ENCODE measurements around the gene TXNDC8. TPM values are rescaled to one million over a fixed set of nuclear protein-coding genes. Genes with fewer than 3 reads are reported as not detected.

Gene TXNDC8
- total and polyA plus RNA-seq, 2 of the 13 experiments (the other 11 are each of a cell fraction or from before 2014, with no cell fraction given) = not detected

GRCh38 chr9:110370315-110370714 lies 32.7 kb upstream of the TXNDC8 start:
- POLR2A ChIA-PET = no interaction called here
- Histone ChIP-seq H4K20me1 (ENCODE audit: insufficient read depth, low read length) (no peaks in the 10 kb centered on the region), H3K4me1 (ENCODE audit: insufficient read depth, low read length) (no peaks in the 10 kb centered on the region), H3K9me3 (ENCODE audit: low read length) (no peaks in the 10 kb centered on the region), H3K4me3 (replicated peaks in 1 of 3; ENCODE audit: insufficient read depth in 1 of 3, low read depth in 2 of 3, low read length in 3 of 3) (no peak overlapping the region), H3K4me2 (ENCODE audit: low read depth, low read length) (no peak overlapping the region), H3K79me2 (ENCODE audit: insufficient read depth, low read length) (no peaks in the 10 kb centered on the region), H2AFZ (ENCODE audit: low read length) (no peak overlapping the region), H3K27ac (ENCODE audit: extremely low read length, insufficient read depth, low read length) (no peak overlapping the region), H3K9ac (ENCODE audit: insufficient read depth, low read depth, low read length) (no peak overlapping the region), H3K36me3 (replicated peaks in 1 of 2; ENCODE audit: control insufficient read depth in 1 of 2, insufficient read depth in 2 of 2, low read length in 2 of 2) (no peaks in the 10 kb centered on the region), H3K27me3 (ENCODE audit: control insufficient read depth in 1 of 2, insufficient read depth in 2 of 2, low read length in 2 of 2) (0 out of 5 replicates have a peak, but pooled peaks cover 0 to 2% of the 10 kb centered on the region in 2 experiments)
- FAIRE-seq = no peak
- no peak for ATAC-seq
- DNase-seq (ENCODE audit: low spot score) = no peak
- no peak for TF ChIP-seq PCBP1 (IDR thresholded peaks at IDR 0.05; ENCODE audit: borderline replicate concordance, low read depth, low read length)
- TF ChIP-seq ZHX1 (CRISPR knock-in tag; IDR thresholded peaks at IDR 0.05; ENCODE audit: low read depth) = no peak
- TF ChIP-seq ZNF30 (CRISPR knock-in tag; IDR thresholded peaks at IDR 0.05) = no peak
- no peak for TF ChIP-seq NR0B2 (CRISPR knock-in tag; IDR thresholded peaks at IDR 0.05)
- TF ChIP-seq ZNF317 (CRISPR knock-in tag; IDR thresholded peaks at IDR 0.05) = no peak
- no peak for TF ChIP-seq ZNF792 (CRISPR knock-in tag; IDR thresholded peaks at IDR 0.05)
- no peak for TF ChIP-seq E2F1 (CRISPR knock-in tag; IDR thresholded peaks at IDR 0.05)
- TF ChIP-seq TBL1XR1 (IDR thresholded peaks at IDR 0.05; ENCODE audit: borderline replicate concordance, low read length, partially characterized antibody) = no peak
- TF ChIP-seq KLF16 (CRISPR knock-in tag; IDR thresholded peaks at IDR 0.05) = no peak
- TF ChIP-seq RFX3 (CRISPR knock-in tag; IDR thresholded peaks at IDR 0.05) = no peak
- WGBS (ENCODE audit: low lambda C conversion rate) = 10% methylated on average over 3 of the region's 3 CpGs
- CTCF ChIA-PET (ENCODE audit: low intra/inter-chr PET ratio, low total read pairs) = no interaction called here
- in situ Hi-C loops (cut with HindIII; ENCODE audit: extremely low pct_ligation_motif_present, low pct_unique_long_range_greater_than_20kb) (no loop called here), intact Hi-C loops (cut with micrococcal nuclease; ENCODE audit: unreplicated experiment) (no loop called here)
- BruUV-seq (replicated peaks) = no TSS peak

Measured in HepG2 (cell line).